K562 (cell line): ENCODE measurements around the gene CXXC1. TPM values are rescaled to one million over a fixed set of nuclear protein-coding genes. Genes with fewer than 3 reads are reported as not detected.

Experiments
- ATAC-seq: fragments of 200-7000 bp; cut with Tn5 transposase; 3 replicates; pipeline ENCODE4 v1.9.1; 2020; ENCODE audit warnings: moderate library complexity
- BruUV-seq: library from RNA; stranded (reverse); fragments of 400-500 nt; replicated peaks from 2 replicates; lab custom pipeline; 2021; lab: Mats Ljungman, UMichigan
- CTCF ChIA-PET: fragments of 300-600 bp; formaldehyde crosslinking; extraction: SDS; loops from one replicate; lab custom pipeline; 2021; ENCODE audit warnings: low intra/inter-chr PET ratio; lab: Yijun Ruan, JAX
- POLR2A ChIA-PET: fragments of 300-600, 350-650 bp; sonication (Branson Sonifier 250); formaldehyde crosslinking; extraction: SDS; loops from one replicate; lab custom pipeline; 2021; ENCODE audit warnings: antibody characterized with exemption, inconsistent platforms; lab: Yijun Ruan, JAX
- DNase-seq, 4 experiments: peaks; one replicate each; pipeline versions ENCODE4 v3.0.0 to v3.0.0-alpha.2; 2011 to 2018; ENCODE audit warnings: low spot score in 3 of 4, mixed read lengths in 3 of 4; ENCODE audit errors: extremely low read depth in 1 of 4
- FAIRE-seq: peaks from 2 replicates; lab custom pipeline; 2011; peaks lifted over from hg19 to GRCh38; lab: Jason Lieb, UNC
- H2AFZ ChIP-seq: 2 replicates; pipeline ENCODE4 v1.6.0; 2011; ENCODE audit warnings: low read depth, low read length, control low read depth, inconsistent platforms
- H3K27ac ChIP-seq: fragments of 200-600 bp; 3 replicates; pipeline ENCODE4 v1.8.0; 2011; ENCODE audit warnings: low read depth, mild to moderate bottlenecking, control low read depth, inconsistent platforms, low read length, moderate library complexity, mixed read lengths; ENCODE audit errors: extremely low read depth
- H3K27me3 ChIP-seq, 2 experiments: fragments of 300-600 bp in 1 of 2; 2 replicates in 1 of 2; 3 replicates in 1 of 2; pipeline versions ENCODE4 v1.6.0 to v1.8.0; 2011; ENCODE audit warnings: inconsistent platforms in 2 of 2, low read length in 2 of 2, mild to moderate bottlenecking in 1 of 2, mixed read lengths in 1 of 2, moderate library complexity in 1 of 2; ENCODE audit not compliant: control insufficient read depth in 2 of 2, insufficient read depth in 2 of 2
- H3K36me3 ChIP-seq: fragments of 300-600 bp; 3 replicates; pipeline ENCODE4 v1.8.0; 2011; ENCODE audit warnings: mild to moderate bottlenecking, low read length, inconsistent platforms; ENCODE audit not compliant: control insufficient read depth, insufficient read depth
- H3K4me1 ChIP-seq, 2 experiments: fragments of 200-600 bp in 1 of 2; replicated peaks in 1 of 2; 2 replicates in 1 of 2; 3 replicates in 1 of 2; pipeline versions ENCODE4 v1.5.1 to v1.8.0; 2011; ENCODE audit warnings: inconsistent platforms in 2 of 2, low read length in 2 of 2, mild to moderate bottlenecking in 1 of 2, mixed read lengths in 1 of 2, moderate library complexity in 1 of 2; ENCODE audit not compliant: control insufficient read depth in 2 of 2, insufficient read depth in 2 of 2
- H3K4me2 ChIP-seq: 2 replicates; pipeline ENCODE4 v1.6.1; 2011; ENCODE audit warnings: low read length, control low read depth, inconsistent platforms, mixed read lengths; ENCODE audit not compliant: insufficient read depth
- H3K4me3 ChIP-seq: fragments of 200-600 bp; sonication (generic), shearing (Covaris generic); 2 replicates; pipeline ENCODE4 v1.5.1; 2016; ENCODE audit warnings: control low read depth, inconsistent platforms
- H3K79me2 ChIP-seq: fragments of 200-600 bp; 3 replicates; pipeline ENCODE4 v1.8.0; 2011; ENCODE audit warnings: low read length, inconsistent platforms; ENCODE audit not compliant: control insufficient read depth, insufficient read depth
- H3K9ac ChIP-seq, 2 experiments: 2 replicates each; pipeline versions ENCODE4 v1.6.0 to v1.6.1; 2011; ENCODE audit warnings: low read depth in 2 of 2, low read length in 2 of 2, control low read depth in 1 of 2, inconsistent platforms in 1 of 2, mild to moderate bottlenecking in 1 of 2, mixed read lengths in 1 of 2; ENCODE audit not compliant: insufficient read depth in 1 of 2
- H3K9me1 ChIP-seq: one replicate; pipeline ENCODE4 v1.6.0; 2011; ENCODE audit warnings: inconsistent platforms, mild to moderate bottlenecking, low read length, moderate library complexity; ENCODE audit not compliant: control insufficient read depth, insufficient read depth
- H3K9me3 ChIP-seq: replicated peaks from 2 replicates; pipeline ENCODE4 v1.5.1; 2011; ENCODE audit warnings: low read depth, low read length, inconsistent platforms; ENCODE audit not compliant: control insufficient read depth, insufficient read depth
- H4K20me1 ChIP-seq: replicated peaks from 2 replicates; pipeline ENCODE4 v1.6.1; 2011; ENCODE audit warnings: low read length, inconsistent platforms, mixed read lengths; ENCODE audit not compliant: control insufficient read depth, insufficient read depth
- BRF2 ChIP-seq: IDR thresholded peaks from 3 replicates; pipeline ENCODE4 v1.6.1; 2011; ENCODE audit warnings: borderline replicate concordance, mild to moderate bottlenecking; ENCODE audit not compliant: insufficient read length, insufficient read depth
- DNMT1 ChIP-seq: fragments of 450-650 bp; IDR thresholded peaks from 2 replicates; pipeline ENCODE4 v1.6.1; 2016; ENCODE audit warnings: antibody characterized with exemption, mild to moderate bottlenecking
- HDAC1 ChIP-seq, 2 experiments: fragments of 450-650 bp; IDR thresholded peaks; 2 replicates each; pipeline ENCODE4 v1.6.1; 2016 to 2017; ENCODE audit warnings: inconsistent platforms in 1 of 2, mild to moderate bottlenecking in 1 of 2, moderate library complexity in 1 of 2
- HMGXB4 ChIP-seq: sonication (generic); formaldehyde crosslinking; IDR thresholded peaks from 2 replicates; pipeline ENCODE4 v1.8.1; 2023; ENCODE audit warnings: mild to moderate bottlenecking, missing genetic modification reagents
- ID3 ChIP-seq, 2 experiments: fragments of 250-450 bp in 1 of 2; fragments of 450-650 bp in 1 of 2; sonication (Bioruptor Pico) in 1 of 2; IDR thresholded peaks; 2 replicates each; pipeline versions ENCODE4 v1.6.1 to v1.8.0; 2016 to 2021; ENCODE audit warnings: mild to moderate bottlenecking in 2 of 2, moderate library complexity in 2 of 2, missing compliant biosample characterization in 1 of 2, missing genetic modification characterization in 1 of 2
- MCM2 ChIP-seq: fragments of 450-650 bp; IDR thresholded peaks from 2 replicates; pipeline ENCODE4 v1.6.1; 2017; ENCODE audit warnings: low read depth, mild to moderate bottlenecking
- POLR2H ChIP-seq: IDR thresholded peaks from 2 replicates; pipeline ENCODE4 v1.6.1; 2016; ENCODE audit warnings: missing genetic modification characterization, low read depth, mild to moderate bottlenecking, control low read depth, missing compliant biosample characterization, moderate library complexity
- TCF15 ChIP-seq: fragments of 250-450 bp; sonication (Bioruptor Pico); IDR thresholded peaks from 2 replicates; pipeline ENCODE4 v1.8.0; 2022; ENCODE audit warnings: moderate library complexity, mild to moderate bottlenecking, inconsistent platforms
- USF2 ChIP-seq: sonication (generic); formaldehyde crosslinking; IDR thresholded peaks from 2 replicates; pipeline ENCODE4 v1.5.0; 2020; ENCODE audit warnings: missing genetic modification reagents
- ZNF384 ChIP-seq: IDR thresholded peaks from 2 replicates; pipeline ENCODE4 v1.6.1; 2012; ENCODE audit warnings: low read depth, low read length, improper control_type of control experiment
- ZNF639 ChIP-seq, 2 experiments: fragments of 200-800 bp in 1 of 2; sonication (Bioruptor generic) in 1 of 2; sonication (generic) in 1 of 2; formaldehyde crosslinking in 1 of 2; IDR thresholded peaks in 1 of 2; conservative IDR thresholded peaks in 1 of 2; 2 replicates each; pipeline versions ENCODE4 v1.5.0 to v1.6.1; 2016 to 2020; ENCODE audit warnings: missing compliant biosample characterization in 1 of 2, missing genetic modification characterization in 1 of 2, missing genetic modification reagents in 1 of 2
- WGBS: fragments of 100-300 bp; shearing (Covaris generic); methylation state at CpG from one replicate; pipeline ENCODE4 v1.1.6; 2016; ENCODE audit warnings: low coverage, mixed read lengths; ENCODE audit not compliant: insufficient coverage; ENCODE audit errors: missing lambda C conversion rate; 5-methylcytosine and 5-hydroxymethylcytosine counted together
- in situ Hi-C: fragments of 300-500 bp; cut with MboI; formaldehyde crosslinking; loops from 4 replicates; pipeline ENCODE4 v1.15.0; 2018; ENCODE audit warnings: inconsistent platforms, mixed read lengths
- intact Hi-C: fragments of 100-400 bp; cut with micrococcal nuclease; formaldehyde crosslinking; loops from 2 replicates; pipeline ENCODE4 v1.14.2; 2022
- polyA plus RNA-seq, 8 experiments: library from polyadenylated mRNA; depleted of rRNA in 4 of 8; stranded (reverse) in 5 of 8; unstranded in 3 of 8; fragments of >200 nt; fragmentation: Nextera tagmentation in 2 of 8; fragmentation: Illumina TruSeq in 1 of 8; extraction: Ambion mirVana in 2 of 8; extraction: Trizol in 1 of 8; gene quantifications; 2 replicates each; pipeline versions ENCODE4 v1.2.1 to v1.2.3, GENCODE V29; 2011 to 2014; ENCODE audit warnings: inconsistent platforms in 1 of 8, missing spikeins in 1 of 8
- total RNA-seq, 7 experiments: library from RNA; depleted of rRNA in 6 of 7; stranded (reverse); fragments of >200 nt in 6 of 7; fragmentation: Illumina TruSeq in 2 of 7; extraction: Trizol in 2 of 7; gene quantifications; 2 replicates each; pipeline versions ENCODE4 v1.2.1 to v1.2.3, GENCODE V29; 2011 to 2021; ENCODE audit warnings: low replicate concordance in 1 of 7

CXXC1 gene
- total and polyA plus RNA-seq, 9 of the 15 experiments (the other 6 are each of a cell fraction or from before 2014, with no cell fraction given), result 3.4 to 81.0 (median 34.1) TPM

- TF ChIP-seq HMGXB4 (no peak), TCF15 (no peak)
Measured at GRCh38 chr18:50281972-50282520, 5.4 kb downstream of the CXXC1 start (continued).

GRCh38 chr18:50281295-50281971, 6.1 kb downstream of the CXXC1 start, which contains the start of gene MBD1:
Gene MBD1, minus strand, starts transcription at chr18:50281523. Its CDS starts 1,531 bp downstream, at chr18:50279992.
- peak within 1 kb of the TSS; percentile 74 for H3K4me3 ChIP-seq
- peaks cover 80% of the 10 kb centered on the region; the same call in 2 of the 3 replicates for H3K36me3 ChIP-seq
- no peaks in the 10 kb centered on the region for H3K27me3 ChIP-seq
- peak; percentile 84 for FAIRE-seq
- BruUV-seq, result no TSS peak
- H4K20me1 ChIP-seq, result peaks cover 2% of the 10 kb centered on the region; the same call in 1 of the 2 replicates
- no peaks in the 10 kb centered on the region for H3K9me1 ChIP-seq
- peak; percentile 97 for ATAC-seq
- WGBS, result 1% methylated on average over 43 of the region's 63 CpGs
- peak within 1 kb of the TSS; percentile 95 for H3K4me2 ChIP-seq
- POLR2A ChIA-PET, result interaction anchor here (0.6 to 2.1 kb wide), 9 partner anchors 9 to 131 kb away, joined by 3 to 7 read pairs (median 4); partner anchors contain the start of genes CFAP53, MYO5B and SKA1
- peak within 1 kb of the TSS; percentile 86 for H3K27ac ChIP-seq
- H3K79me2 ChIP-seq, result peaks cover 39% of the 10 kb centered on the region
- in situ Hi-C loops (no loop called here), intact Hi-C loops (no loop called here)
- H3K9me3 ChIP-seq, result no peaks in the 10 kb centered on the region
- peak within 1 kb of the TSS; percentile 97 to 99 for H3K9ac ChIP-seq
- CTCF ChIA-PET, result no interaction called here
- H3K4me1 ChIP-seq, result peaks cover 6 to 35% of the 10 kb centered on the region in 2 experiments; a peak in 3 of 5 replicates
- peak; percentile 87 to 94 (median 90) for DNase-seq
- H2AFZ ChIP-seq, result peak within 1 kb of the TSS; percentile 97
- TF ChIP-seq POLR2H (tag), result peak; percentile 61
- TF ChIP-seq USF2 (CRISPR knock-in tag), result no peak
- TF ChIP-seq ID3 (CRISPR knock-in tag; IDR thresholded peaks at IDR 0.05), result no peak
- TF ChIP-seq ID3 (tag; IDR thresholded peaks at IDR 0.05), result no peak
- TF ChIP-seq ZNF384, result no peak
- no peak for TF ChIP-seq BRF2
- TF ChIP-seq MCM2, result peak; percentile 72
- peak in 1 of 2 experiments; percentile 88; a peak in 2 of 4 replicates for TF ChIP-seq HDAC1 (IDR thresholded peaks at IDR 0.05)
- peak in 1 of 2 experiments; percentile 71; a peak in 2 of 4 replicates for TF ChIP-seq ZNF639 (CRISPR knock-in tag; conservative IDR thresholded peaks at IDR 0.05 in 1 of 2, IDR thresholded peaks at IDR 0.05 in 1 of 2)
- no peak for TF ChIP-seq DNMT1
